Measurements from ENCODE around the gene PPP2R2C.

Gene PPP2R2C

DNA sequence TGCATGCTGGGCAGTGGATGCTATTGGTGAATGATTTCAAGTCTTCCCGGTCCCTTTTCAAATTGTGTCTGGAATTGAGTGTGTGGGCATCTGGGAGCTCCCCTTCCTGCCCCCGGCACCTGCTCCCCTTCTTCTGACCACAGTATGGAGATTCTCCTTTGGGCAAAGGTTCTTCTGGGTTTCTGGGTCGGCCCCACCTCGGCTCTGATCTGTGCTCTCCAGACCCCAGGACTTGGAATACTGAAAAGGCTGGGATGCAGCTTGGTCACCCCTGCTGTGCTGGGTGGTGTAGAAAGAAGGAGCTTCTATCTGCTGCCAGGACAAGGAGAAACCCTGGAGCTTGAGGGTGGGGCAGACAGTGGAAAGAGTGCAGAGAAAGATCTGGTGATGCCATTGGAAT is 124.0 kb downstream of the PPP2R2C start:
- in situ Hi-C loops (cut with MboI; ENCODE audit: low sequenced_read_pairs), result no loop called here

DNA sequence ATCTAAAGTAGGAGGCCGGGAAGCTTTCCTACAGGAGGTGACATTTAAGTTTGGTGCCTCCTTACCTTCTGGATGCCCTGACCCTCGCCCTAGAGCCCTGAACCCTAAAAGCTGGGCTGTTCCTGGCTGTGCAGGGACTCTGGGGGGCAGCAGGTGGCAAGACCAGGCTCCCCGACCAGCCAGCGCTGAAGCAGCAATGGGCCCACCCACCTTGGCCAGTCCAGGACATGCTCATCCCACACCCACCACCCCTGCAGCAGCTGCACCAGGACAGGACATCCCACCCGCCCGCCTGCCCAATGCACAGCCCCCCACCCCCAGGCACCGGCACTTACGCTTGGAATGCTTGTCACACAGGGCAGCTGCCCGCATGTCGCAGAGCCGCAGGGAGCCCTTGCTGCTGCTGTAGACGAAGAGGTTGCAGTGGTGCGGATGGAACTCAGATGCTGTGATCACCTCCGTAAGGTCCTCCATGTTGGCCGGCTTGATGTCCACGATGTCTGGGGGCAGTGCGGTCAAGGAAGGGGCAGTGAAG is 124.8 kb downstream of the PPP2R2C start:
- in situ Hi-C loops (cut with MboI; ENCODE audit: low sequenced_read_pairs), result no loop called here

DNA sequence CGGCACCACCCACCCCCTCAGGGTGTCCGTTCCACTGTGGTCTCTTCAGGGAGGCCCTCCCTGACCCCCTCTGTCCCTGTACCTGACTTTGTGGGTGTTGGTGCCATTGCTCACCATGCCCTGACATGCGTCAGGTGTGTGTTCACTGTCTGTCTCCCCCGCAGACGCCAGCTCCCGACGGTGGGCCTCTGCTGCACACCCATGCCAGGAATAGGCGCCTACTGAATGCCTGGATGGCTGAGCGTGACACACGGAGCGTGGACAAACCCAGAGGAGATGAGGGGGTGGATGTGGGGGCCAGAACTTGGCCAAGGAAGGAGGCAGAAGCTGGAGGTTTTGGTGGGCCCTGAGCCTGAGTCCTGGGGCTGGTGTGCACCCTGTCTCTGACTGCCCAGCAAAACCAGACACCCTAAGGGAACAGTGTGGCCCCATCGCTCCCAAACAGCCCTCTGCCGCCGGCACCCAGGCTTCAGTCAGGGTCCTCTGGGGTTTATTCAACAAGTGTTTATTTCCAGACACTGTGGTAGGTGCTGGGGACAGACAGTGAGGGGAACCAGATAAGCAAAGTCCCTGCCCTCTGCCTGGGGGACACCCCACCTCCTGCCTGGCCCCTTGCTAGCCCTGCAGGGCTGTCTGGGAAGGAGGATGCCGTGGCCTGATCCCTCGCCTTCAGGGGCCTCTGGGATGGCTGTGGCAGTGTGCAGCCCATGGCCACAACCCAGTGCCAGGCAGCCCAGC is 125.9 kb downstream of the PPP2R2C start:
- in situ Hi-C loops (cut with MboI; ENCODE audit: low sequenced_read_pairs), result no loop called here

DNA sequence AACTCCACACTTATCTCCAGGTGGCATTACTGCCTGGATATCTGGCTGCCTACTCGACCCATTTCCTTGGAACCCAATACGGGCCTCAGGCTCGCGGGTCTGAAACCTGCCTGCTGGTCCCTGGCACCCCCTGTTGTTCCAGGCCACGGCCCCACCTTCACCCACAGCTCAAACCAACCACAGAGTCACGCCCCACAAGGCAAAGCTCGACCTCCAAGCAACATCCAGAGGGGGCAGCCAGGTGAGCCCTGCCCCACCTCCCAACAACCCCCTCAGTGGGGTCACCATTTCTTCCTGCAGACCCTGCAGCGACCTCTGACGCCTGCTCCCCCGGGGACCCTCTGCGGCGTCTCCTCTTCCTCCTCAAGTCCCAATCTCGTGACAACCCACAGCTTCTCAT is 126.5 kb downstream of the PPP2R2C start:
- in situ Hi-C loops (cut with MboI; ENCODE audit: low sequenced_read_pairs), result no loop called here

DNA sequence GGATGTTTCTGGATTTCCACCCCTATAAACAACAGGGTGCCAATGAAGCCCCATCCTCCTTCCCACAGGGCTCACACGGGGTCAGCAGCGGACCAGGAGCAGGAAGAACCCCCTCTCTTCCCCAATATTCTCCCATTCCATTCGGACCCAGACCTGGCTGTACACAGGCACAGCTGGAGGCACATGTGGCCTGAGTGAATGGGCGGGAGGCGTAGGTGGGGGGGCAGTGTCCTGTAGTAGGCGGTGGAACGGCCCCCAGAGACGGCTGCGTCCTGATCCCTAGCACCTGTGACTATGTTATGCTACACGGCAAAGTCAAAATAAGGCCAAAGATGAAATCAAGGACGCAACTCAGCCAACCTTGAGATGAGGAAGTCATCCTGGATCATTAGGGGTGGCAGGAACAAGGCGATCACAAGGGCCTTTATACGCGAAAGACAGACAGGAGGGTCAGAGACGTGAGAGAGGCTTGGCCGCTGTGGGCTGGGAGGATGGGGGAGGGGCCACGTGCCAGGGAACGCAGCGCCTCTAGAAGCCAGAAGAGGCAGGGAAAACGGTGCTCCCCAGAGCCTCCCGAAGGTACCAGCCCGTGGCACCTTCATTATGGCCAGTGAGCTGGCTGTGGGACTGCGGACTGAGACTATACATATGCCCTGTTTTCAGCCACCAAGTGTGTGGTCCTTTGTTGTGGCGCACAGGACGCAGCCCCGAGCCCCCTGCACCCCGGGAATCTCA is 127.2 kb downstream of the PPP2R2C start:
- in situ Hi-C loops (cut with MboI; ENCODE audit: low sequenced_read_pairs), result no loop called here

DNA sequence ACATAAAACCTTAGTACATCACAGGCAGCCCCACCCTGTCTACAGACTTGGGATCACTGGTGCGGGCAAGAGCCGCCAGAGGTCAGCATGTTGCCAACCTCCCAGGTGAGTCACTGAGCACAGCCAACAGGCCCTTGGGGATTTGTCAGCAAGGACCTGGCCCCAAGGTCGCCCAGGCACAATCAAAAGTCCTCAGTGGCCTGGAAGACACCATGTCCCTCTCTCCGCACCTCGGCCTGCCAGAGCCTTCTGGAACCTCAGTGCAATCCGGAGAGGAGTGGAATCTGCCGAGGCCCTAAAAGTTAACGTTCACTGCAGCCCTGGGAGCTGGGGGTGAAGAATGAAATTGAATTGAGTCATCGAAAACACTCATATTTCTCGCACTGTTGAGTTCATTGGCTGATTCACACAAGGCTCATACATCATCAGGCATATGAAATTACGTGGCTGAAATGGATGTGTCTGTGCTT is 128.4 kb downstream of the PPP2R2C start:
- in situ Hi-C loops (cut with MboI; ENCODE audit: low sequenced_read_pairs), result no loop called here

DNA sequence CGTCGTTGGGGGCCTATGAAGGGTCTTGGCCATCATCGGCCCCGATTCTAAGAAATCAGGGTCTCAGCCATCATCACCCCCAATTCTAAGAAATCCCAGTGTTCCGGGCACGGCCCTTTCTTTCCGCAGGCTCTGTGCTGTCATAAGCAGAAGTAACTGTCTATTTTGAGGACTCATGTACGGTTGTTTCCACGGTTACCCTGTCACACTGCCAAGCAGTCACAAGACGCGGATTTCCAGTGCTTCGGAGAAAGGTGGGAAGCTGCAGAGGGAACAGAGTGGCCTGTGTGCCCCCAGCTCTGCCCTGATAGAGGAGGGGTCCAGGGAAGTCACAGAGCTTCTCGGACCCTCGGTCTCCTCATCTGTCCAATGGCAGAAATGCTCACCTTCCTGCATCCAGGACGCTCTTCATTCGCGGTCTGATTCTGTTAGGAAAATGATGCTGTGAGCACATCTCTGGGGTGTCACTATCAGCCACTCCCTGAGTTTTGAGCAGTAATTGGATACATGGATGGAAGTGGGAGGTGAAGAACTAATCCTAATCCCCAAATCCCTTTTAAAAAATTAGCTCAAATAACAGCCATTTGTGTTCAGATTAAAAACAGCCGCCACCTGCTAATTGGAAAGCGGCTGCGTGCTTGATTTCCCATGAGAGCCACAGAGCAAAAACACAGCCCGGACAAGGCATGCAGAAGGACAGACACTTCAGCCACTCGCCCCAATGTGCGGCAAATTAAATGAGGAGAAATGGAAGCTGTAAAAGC is 129.7 kb downstream of the PPP2R2C start:
- in situ Hi-C loops (cut with MboI; ENCODE audit: low sequenced_read_pairs), result no loop called here

DNA sequence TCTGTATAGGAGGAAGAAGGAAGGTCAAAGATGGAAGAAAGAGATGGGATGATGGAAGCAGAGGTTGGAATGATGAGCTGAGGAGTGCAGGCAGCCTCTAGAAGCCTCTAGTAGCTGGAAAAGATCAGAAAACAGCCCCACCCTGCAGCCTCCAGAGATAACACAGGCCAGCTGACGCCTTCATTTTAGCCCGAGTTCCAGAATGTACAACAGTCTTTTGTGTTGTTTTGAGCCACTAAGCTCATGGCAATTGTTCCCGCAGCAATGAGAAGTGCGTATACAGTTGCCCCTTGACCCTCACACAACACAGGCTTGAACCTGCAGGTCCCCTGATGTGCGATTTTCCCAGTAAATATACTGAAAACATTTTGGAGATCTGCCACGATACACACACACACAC is 130.7 kb downstream of the PPP2R2C start:
- in situ Hi-C loops (cut with MboI; ENCODE audit: low sequenced_read_pairs), result no loop called here

DNA sequence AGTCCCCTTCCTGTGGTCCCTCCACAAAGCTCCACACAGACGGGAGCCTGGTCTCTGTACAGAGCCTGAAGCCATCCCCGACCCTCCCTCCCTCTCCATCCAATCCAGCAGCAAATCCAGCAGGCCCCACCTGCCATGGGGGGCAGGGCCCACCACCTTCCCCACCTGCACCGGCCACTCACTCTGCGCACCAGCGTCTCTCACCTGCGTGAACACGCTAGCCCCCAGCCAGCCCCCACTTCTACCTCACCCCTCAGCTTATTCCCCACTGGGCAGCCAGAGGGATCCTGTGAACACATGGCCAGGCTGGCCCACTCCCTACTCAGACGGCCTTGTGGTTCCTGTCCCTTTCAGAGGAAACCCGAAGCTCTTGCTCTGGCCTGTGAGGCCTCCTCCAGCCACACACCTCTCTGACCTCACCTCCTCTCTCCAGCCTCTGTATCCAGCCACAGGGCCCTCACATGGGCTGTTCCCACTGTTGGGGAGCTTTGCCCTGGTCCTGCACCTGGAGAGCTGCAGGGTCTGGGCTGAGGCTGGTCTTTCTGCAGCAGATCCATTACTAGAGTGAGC is 131.9 kb downstream of the PPP2R2C start:
- in situ Hi-C loops (cut with MboI; ENCODE audit: low sequenced_read_pairs), result no loop called here

DNA sequence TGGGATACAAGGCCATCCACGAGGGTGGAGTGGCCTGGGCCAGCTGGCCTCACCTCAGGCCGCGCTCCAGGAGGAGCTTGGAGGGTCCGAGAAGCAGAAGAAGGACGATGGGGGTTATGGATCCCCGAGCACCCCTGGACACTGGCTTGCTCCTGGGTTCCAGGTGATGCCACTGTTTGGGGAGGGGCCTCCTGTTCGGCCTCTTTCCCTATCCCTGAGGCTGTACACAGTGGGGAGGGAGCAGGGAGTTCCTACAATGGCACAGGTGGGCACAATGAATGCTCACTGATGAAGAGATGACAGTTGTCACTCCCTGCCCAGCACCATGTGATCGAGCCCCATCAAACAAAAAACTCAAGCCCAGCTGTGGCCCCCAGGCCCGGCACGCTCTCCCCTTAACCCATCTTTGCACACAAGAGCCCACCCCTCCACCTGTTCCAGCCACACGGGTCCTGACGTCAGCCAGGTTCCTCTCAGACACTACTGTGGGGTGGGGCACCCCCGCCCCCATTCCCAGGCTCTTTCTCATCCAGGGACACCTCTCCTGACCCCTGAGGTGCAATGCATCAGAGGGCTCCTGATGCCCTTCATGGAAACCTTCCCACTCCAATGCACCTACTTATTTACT is 132.5 kb downstream of the PPP2R2C start:
- in situ Hi-C loops (cut with MboI; ENCODE audit: low sequenced_read_pairs), result no loop called here

DNA sequence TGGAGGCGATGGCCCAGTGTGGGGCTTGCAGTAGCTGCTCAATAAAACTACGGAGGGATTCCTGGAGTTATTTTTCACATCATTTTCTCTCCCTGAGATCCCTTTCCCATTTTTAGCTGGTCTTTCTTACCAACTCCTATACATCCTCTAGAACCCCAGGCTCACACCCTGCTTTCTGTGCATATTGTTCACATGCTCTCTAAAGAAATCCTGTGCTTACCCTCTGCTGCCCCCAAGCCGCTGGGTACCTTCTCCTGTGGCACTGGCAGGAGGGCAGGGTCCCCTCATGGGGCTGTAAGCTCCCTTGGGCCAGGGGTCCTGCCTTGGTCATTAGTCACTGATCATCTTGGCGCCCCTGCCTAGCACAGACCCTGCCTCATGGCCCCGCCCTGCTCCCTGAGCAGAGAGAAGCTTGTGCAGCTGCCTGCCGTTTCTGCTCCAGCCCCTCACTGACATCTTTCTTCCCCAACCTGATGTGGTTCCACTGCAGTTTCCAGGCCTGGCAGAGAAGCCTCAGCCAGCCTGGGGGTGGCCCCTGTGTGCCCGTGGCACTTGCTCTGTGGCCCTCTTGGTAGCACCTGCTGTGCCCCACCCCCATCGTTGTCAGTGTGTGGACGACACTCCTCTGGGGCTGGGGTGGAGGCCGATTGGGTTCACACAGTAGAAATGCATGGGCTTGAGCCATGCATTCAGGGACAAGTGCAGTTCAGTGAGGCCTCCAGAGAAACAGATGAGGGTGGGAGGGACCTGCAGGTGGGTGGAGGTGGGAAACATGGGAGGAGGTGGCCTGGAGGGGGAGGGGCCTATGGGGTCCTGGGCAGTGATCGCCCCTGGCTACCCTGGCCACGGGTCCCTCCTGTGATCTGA is 133.2 kb downstream of the PPP2R2C start:
- in situ Hi-C loops (cut with MboI; ENCODE audit: low sequenced_read_pairs), result no loop called here

DNA sequence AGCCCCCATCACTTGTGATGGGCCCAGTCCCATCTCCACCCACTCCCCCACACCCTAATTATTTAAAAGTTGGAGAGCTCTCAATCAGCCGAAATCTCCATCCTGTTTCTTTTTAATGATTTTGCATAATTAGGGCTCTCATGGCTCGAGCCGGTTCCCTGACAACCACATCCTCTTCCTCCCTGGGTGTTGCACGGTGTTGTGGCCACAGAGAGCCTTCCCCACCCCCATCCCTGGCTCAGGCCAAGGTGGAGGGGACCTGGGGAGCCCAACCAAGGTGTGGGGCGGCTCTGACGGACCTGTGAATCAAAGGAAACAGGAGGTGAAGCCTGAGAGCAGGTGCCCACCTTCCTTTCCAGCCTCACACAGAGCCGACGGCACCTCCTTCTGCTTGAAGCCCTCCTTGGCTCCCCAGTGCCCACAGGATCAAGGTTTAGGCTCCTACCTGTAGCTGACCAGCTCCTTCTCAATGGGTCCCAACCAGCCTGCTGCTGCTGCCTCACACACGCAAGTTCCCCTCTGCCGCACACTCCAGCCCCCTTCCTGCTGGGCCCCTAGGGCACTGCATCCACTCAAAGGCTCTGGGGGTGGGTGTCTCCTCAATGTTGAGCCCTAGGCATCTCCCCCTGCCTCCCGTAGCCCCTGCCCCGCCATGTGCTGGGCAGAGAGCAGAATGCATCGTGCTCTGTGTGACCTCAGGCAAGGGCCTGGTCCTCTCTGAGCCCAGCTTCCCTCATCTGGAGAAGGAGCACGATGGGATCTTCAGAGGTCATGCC is 134.1 kb downstream of the PPP2R2C start:
- in situ Hi-C loops (cut with MboI; ENCODE audit: low sequenced_read_pairs), result no loop called here

DNA sequence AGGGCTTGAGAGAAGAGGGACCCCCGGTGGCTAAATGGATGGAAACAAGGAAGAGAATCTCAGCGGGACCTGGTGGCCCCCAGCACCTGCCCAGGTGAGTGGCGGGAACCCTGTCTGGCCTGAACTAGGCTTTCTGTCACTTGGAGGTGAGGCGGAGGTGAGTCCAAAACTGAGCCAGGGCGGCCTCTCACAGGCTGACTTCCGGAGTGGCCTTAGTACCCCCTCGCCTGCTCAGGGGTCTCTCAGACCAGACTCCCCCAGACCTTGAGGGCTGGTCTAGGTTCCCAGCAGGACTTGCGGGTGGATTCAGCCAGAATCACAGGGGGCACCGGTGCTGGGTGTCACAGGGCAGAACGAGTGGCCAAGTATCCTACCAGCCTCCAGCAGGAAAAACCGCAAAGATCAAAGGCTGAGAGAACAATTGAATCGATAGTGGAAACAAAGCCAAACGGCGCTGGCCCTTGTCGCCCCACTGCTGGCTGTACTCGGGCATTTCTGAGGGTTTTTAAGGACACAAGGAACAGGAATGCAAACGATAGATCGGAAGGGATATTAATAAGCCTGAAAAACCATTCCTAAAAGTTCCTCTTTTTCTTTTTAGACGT is 135.0 kb downstream of the PPP2R2C start:
- in situ Hi-C loops (cut with MboI; ENCODE audit: low sequenced_read_pairs), result no loop called here

DNA sequence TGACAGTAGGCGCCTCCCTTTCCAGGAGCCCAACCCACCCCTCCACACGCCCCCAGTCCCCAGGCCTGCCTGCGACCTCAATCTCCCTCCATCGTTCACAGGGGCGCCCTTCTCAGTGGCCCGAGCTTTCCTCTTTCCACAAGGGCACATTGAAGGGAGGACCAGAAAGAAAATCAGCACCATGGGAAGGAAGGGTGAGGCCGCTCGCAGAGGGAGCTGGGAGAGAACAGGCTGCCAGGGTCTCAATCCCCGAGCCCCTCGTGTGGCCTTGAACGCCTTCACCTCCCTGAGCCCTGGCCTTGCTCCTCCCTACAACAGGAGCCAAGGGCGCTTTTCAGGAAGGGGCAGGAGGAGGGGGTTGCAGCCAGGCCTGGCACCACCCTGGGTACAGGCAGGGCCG is 136.2 kb downstream of the PPP2R2C start:
- in situ Hi-C loops (cut with MboI; ENCODE audit: low sequenced_read_pairs), result no loop called here

DNA sequence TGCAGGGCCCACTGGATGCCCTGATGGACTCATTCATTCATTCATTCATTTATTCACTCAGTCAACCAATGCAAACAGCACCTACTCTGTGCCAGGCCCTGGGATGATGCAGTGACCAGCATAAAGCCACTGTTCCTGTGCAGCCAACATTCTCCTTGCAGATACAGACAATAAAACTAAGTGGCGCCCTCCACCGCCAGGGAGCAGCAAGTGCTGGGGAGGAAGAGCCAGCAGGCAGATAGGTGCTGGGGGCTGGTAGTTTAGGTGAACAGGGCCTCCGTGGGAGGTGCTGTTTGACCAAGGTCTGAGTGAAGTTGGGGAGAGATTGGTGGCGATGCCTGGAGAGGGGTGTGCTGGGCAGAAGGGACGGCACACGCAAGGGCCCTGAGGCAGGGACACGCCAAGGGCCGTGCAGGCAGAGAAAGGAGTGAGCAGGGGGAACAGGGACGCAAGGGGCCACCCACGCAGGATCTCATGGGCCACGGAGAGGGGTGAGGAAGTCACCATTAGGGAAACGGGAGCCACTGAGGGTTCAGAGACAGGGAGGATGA is 137.3 kb downstream of the PPP2R2C start:
- in situ Hi-C loops (cut with MboI; ENCODE audit: low sequenced_read_pairs), result no loop called here

DNA sequence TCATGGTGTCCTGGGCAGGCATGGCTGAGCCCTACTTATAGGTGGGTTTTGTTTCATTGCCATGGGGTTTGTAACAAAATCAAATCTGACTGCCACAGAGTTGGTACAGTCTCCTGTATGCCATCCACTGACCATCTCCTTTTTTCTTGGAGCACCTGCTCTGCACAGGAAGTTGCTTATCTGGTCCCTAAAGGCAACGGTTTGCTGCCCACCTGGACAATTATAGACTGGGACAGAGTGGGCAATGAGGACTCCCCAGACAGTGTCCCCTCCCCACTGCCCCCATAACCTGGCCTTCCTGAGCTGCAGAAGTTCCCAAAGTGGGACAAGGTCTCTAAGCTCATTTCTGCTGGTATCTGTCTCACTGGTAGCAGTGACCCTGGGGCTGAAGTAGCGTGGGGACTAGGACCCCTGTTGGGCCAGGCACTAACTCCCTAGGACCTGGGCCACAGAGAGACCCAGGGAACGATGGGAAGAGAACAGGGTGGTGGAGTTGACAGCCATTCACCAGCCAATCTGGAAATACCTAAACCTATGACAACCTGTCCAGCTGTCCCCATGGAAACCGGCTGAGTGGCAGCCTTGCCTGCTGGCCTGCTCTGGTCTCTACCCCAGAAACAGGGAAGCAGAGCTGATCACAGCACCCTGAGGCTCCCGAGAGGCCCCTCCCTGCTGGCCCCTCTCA is 138.1 kb downstream of the PPP2R2C start:
- in situ Hi-C loops (cut with MboI; ENCODE audit: low sequenced_read_pairs), result no loop called here

DNA sequence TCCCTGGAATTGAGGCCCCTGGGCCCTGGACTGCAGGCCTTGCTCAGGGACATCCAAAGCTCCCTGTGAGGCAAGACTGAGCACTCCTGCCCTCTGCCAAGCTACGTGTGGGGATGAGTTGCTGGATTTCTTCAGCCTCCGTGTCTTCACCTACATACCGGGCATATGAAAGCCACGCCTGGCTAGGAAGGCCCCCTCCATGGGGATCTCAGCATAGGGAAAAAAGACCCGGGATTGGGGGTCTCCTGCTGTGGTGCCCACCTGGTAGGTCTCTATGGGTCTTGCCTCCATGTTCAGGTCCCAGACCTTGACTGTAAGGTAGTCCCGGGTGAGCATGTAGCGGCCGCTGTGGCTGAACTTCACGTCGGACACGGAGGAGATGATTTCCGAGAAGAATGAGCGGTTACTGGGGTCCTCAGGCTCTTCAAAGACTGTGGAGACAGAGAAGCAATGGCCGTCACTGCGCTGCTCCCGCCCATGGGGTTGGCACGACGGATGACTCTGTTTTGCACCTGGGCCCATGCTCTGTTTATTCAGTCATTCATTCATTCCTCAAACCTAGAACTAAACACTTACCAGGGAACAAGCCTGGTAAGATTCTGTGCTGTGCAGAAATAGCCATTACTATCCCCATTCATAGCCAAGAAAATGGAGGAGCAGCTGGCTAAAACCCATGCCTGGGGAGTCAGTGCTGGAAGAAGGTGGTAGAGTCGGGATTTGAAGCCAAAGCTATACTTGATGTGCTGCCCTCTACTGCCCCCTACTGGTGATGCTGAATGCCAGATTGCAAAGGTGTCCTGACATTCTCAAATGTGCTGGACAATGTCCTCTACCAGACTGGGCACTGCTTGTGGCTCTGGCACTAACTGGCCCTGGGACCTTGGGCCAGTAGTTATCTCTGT is 138.9 kb downstream of the PPP2R2C start:
- in situ Hi-C loops (cut with MboI; ENCODE audit: low sequenced_read_pairs), result no loop called here

Data from hTERT RPE-1 (cell line).